HepG2 (cell line): Measurements from ENCODE around the gene MYOM1. TPM values are rescaled to one million over a fixed set of nuclear protein-coding genes. Genes with fewer than 3 reads are reported as not detected.

Experiments used
- ATAC-seq: fragments of 200-7000 bp; cut with Tn5 transposase; 3 replicates; pipeline ENCODE4 v1.9.1; 2020; ENCODE audit warnings: mild to moderate bottlenecking, moderate library complexity
- BruUV-seq: library from RNA; stranded (reverse); fragments of 400-500 nt; replicated peaks from 2 replicates; lab custom pipeline; 2021; lab: Mats Ljungman, UMichigan
- CTCF ChIA-PET: fragments of 300-600 bp; formaldehyde crosslinking; extraction: SDS; loops from one replicate; lab custom pipeline; 2021; ENCODE audit warnings: low total read pairs, inconsistent platforms, low intra/inter-chr PET ratio; lab: Yijun Ruan, JAX
- POLR2A ChIA-PET: fragments of 350-600 bp; sonication (Branson Sonifier 250); formaldehyde crosslinking; loops from one replicate; lab custom pipeline; 2020; ENCODE audit warnings: antibody characterized with exemption, inconsistent platforms; lab: Yijun Ruan, JAX
- DNase-seq: peaks from one replicate; pipeline ENCODE4 v3.0.0-alpha.2; 2015; ENCODE audit warnings: low spot score
- FAIRE-seq: peaks from 3 replicates; lab custom pipeline; 2011; peaks lifted over from hg19 to GRCh38; lab: Jason Lieb, UNC
- H2AFZ ChIP-seq: one replicate; pipeline ENCODE4 v1.6.1; 2011; ENCODE audit warnings: low read length, inconsistent platforms
- H3K27ac ChIP-seq: fragments of 300-600 bp; 3 replicates; pipeline ENCODE4 v1.8.0; 2011; ENCODE audit warnings: mixed run types, mild to moderate bottlenecking, mixed read lengths, low read length, inconsistent platforms; ENCODE audit not compliant: insufficient read depth; ENCODE audit errors: extremely low read length
- H3K27me3 ChIP-seq, 2 experiments: fragments of 200-600 bp in 1 of 2; 2 replicates in 1 of 2; 3 replicates in 1 of 2; pipeline versions ENCODE4 v1.6.0 to v1.8.0; 2011; ENCODE audit warnings: low read length in 2 of 2, mild to moderate bottlenecking in 2 of 2, moderate library complexity in 2 of 2, inconsistent platforms in 1 of 2; ENCODE audit not compliant: insufficient read depth in 2 of 2, control insufficient read depth in 1 of 2
- H3K36me3 ChIP-seq, 2 experiments: fragments of 200-600 bp in 1 of 2; replicated peaks in 1 of 2; 2 replicates in 1 of 2; 3 replicates in 1 of 2; pipeline versions ENCODE4 v1.5.1 to v1.8.0; 2011; ENCODE audit warnings: low read length in 2 of 2, inconsistent platforms in 1 of 2; ENCODE audit not compliant: insufficient read depth in 2 of 2, control insufficient read depth in 1 of 2
- H3K4me1 ChIP-seq: 2 replicates; pipeline ENCODE4 v1.5.1; 2012; ENCODE audit warnings: low read length, inconsistent platforms; ENCODE audit not compliant: insufficient read depth
- H3K4me2 ChIP-seq: 2 replicates; pipeline ENCODE4 v1.6.0; 2011; ENCODE audit warnings: low read depth, low read length, inconsistent platforms
- H3K4me3 ChIP-seq, 3 experiments: fragments of 200-600 bp in 1 of 3; sonication (generic), shearing (Covaris generic) in 1 of 3; replicated peaks in 1 of 3; 2 replicates each; pipeline ENCODE4 v1.5.1; 2011 to 2016; ENCODE audit warnings: low read length in 3 of 3, inconsistent platforms in 2 of 3, low read depth in 2 of 3, mild to moderate bottlenecking in 2 of 3, control low read depth in 1 of 3, mixed read lengths in 1 of 3; ENCODE audit not compliant: insufficient read depth in 1 of 3
- H3K79me2 ChIP-seq: one replicate; pipeline ENCODE4 v1.6.1; 2011; ENCODE audit warnings: low read length, inconsistent platforms; ENCODE audit not compliant: insufficient read depth
- H3K9ac ChIP-seq: 2 replicates; pipeline ENCODE4 v1.6.0; 2011; ENCODE audit warnings: mild to moderate bottlenecking, low read depth, low read length, inconsistent platforms; ENCODE audit not compliant: insufficient read depth
- H3K9me3 ChIP-seq: 2 replicates; pipeline ENCODE4 v1.5.1; 2012; ENCODE audit warnings: mild to moderate bottlenecking, low read length
- H4K20me1 ChIP-seq: 2 replicates; pipeline ENCODE4 v1.6.0; 2011; ENCODE audit warnings: inconsistent platforms, mild to moderate bottlenecking, low read length, moderate library complexity; ENCODE audit not compliant: insufficient read depth
- BRD4 ChIP-seq: sonication (generic); formaldehyde crosslinking; IDR thresholded peaks from 2 replicates; pipeline ENCODE4 v1.4.0; 2020; ENCODE audit warnings: missing genetic modification reagents
- CBFB ChIP-seq: sonication (generic); formaldehyde crosslinking; IDR thresholded peaks from 2 replicates; pipeline ENCODE4 v1.4.0; 2020; ENCODE audit warnings: missing genetic modification reagents
- FOSL2 ChIP-seq: sonication (generic); formaldehyde crosslinking; IDR thresholded peaks from 2 replicates; pipeline ENCODE4 v1.4.0; 2020; ENCODE audit warnings: missing genetic modification reagents
- GABPB1 ChIP-seq: IDR thresholded peaks from 2 replicates; pipeline ENCODE4 v1.6.1; 2016; ENCODE audit warnings: mild to moderate bottlenecking, missing genetic modification reagents, moderate library complexity, missing compliant biosample characterization
- HNF4G ChIP-seq, 2 experiments: sonication (generic) in 1 of 2; formaldehyde crosslinking in 1 of 2; IDR thresholded peaks; 2 replicates each; pipeline versions ENCODE4 v1.4.0 to v1.6.1; 2011 to 2020; ENCODE audit warnings: borderline replicate concordance in 2 of 2, low read depth in 2 of 2, mild to moderate bottlenecking in 2 of 2, low read length in 1 of 2, missing genetic modification reagents in 1 of 2, moderate library complexity in 1 of 2
- KDM1A ChIP-seq: IDR thresholded peaks from 2 replicates; pipeline ENCODE4 v1.6.1; 2016; ENCODE audit warnings: missing compliant biosample characterization
- POLR2AphosphoS2 ChIP-seq: IDR thresholded peaks from 2 replicates; pipeline ENCODE4 v1.6.1; 2011; ENCODE audit warnings: low read depth, low read length, improper control_type of control experiment
- SP4 ChIP-seq: sonication (generic); formaldehyde crosslinking; IDR thresholded peaks from 2 replicates; pipeline ENCODE4 v1.8.1; 2023; ENCODE audit warnings: mild to moderate bottlenecking, missing genetic modification reagents
- SRSF1 ChIP-seq: fragments of 200-400 bp; formaldehyde crosslinking; optimal IDR thresholded peaks from 2 replicates; pipeline ENCODE3; 2017; ENCODE audit warnings: mild to moderate bottlenecking, low read depth, low read length, moderate library complexity
- ZNF331 ChIP-seq: sonication (generic); formaldehyde crosslinking; IDR thresholded peaks from 2 replicates; pipeline ENCODE4 v1.4.0; 2020; ENCODE audit warnings: missing genetic modification reagents
- ZNF644 ChIP-seq: IDR thresholded peaks from 2 replicates; pipeline ENCODE4 v1.6.1; 2016; ENCODE audit warnings: low read depth
- ZNF737 ChIP-seq: sonication (generic); formaldehyde crosslinking; IDR thresholded peaks from 2 replicates; pipeline ENCODE4 v1.5.0; 2020; ENCODE audit warnings: missing genetic modification reagents, mild to moderate bottlenecking, borderline replicate concordance
- ZSCAN12 ChIP-seq: sonication (generic); formaldehyde crosslinking; IDR thresholded peaks from 2 replicates; pipeline ENCODE4 v1.9.0; 2021; ENCODE audit warnings: mild to moderate bottlenecking, missing genetic modification reagents
- WGBS: methylation state at CpG from one replicate; pipeline ENCODE4 v1.1.6; 2017; ENCODE audit warnings: low lambda C conversion rate; 5-methylcytosine and 5-hydroxymethylcytosine counted together
- in situ Hi-C: cut with HindIII; loops from 2 replicates; pipeline ENCODE4 v1.10.0; 2017; ENCODE audit warnings: low pct_unique_long_range_greater_than_20kb; ENCODE audit not compliant: extremely low pct_ligation_motif_present
- intact Hi-C: fragments of 100-400 bp; cut with micrococcal nuclease; formaldehyde crosslinking; loops from one replicate; pipeline ENCODE4 v1.10.0; 2022; ENCODE audit not compliant: unreplicated experiment
- polyA plus RNA-seq, 8 experiments: library from polyadenylated mRNA; depleted of rRNA in 3 of 8; stranded (reverse) in 7 of 8; unstranded in 1 of 8; fragments of >200 nt; fragmentation: Illumina TruSeq in 4 of 8; extraction: Trizol in 4 of 8; gene quantifications; 2 replicates each; pipeline versions ENCODE4 v1.2.1 to v1.2.3, GENCODE V29; 2011 to 2016; ENCODE audit warnings: low read depth in 4 of 8, missing spikeins in 1 of 8, mixed read lengths in 1 of 8; ENCODE audit not compliant: insufficient read depth in 1 of 8
- total RNA-seq, 5 experiments: library from RNA; depleted of rRNA; stranded (reverse); fragments of >200 nt; fragmentation: Illumina TruSeq; extraction: Trizol; gene quantifications; 2 replicates each; pipeline ENCODE4 v1.2.3, GENCODE V29; 2016; ENCODE audit warnings: low read depth in 1 of 5
- TF ChIP-seq, protein P1 (sequence below): sonication (generic); formaldehyde crosslinking; IDR thresholded peaks from 2 replicates; pipeline ENCODE4 v1.4.0; 2020; ENCODE audit warnings: missing genetic modification reagents, mild to moderate bottlenecking, borderline replicate concordance
- TF ChIP-seq, protein P2 (sequence below): sonication (generic); formaldehyde crosslinking; IDR thresholded peaks from 2 replicates; pipeline ENCODE4 v1.4.0; 2020; ENCODE audit warnings: missing genetic modification reagents
- TF ChIP-seq, protein P3 (sequence below): sonication (generic); formaldehyde crosslinking; IDR thresholded peaks from 2 replicates; pipeline ENCODE4 v1.4.0; 2020; ENCODE audit warnings: missing genetic modification reagents, borderline replicate concordance

Gene MYOM1
- total and polyA plus RNA-seq, 2 of the 13 experiments (the other 11 are each of a cell fraction or from before 2014, with no cell fraction given) = 0.46 to 0.98 TPM

DNA sequence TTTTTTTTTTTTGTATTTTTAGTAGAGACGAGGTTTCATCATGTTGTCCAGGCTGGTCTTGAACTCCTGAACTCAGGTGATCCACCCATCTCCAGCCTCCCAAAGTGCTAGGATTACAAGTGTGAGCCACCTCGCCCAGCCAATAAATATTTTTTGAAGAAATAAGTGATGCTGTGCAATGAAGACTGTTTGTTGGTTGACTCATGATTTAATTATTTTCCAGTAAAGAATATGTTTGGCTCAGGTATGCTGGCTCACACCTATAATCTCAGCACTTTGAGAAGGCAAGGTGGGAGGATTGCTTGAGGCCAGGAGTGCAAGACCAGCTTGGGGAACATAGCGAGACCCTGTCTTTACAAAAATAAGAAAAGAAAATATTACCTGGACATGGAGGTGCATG lies 165.0 kb downstream of the MYOM1 start (continued):
- TF ChIP-seq, protein P1, sequence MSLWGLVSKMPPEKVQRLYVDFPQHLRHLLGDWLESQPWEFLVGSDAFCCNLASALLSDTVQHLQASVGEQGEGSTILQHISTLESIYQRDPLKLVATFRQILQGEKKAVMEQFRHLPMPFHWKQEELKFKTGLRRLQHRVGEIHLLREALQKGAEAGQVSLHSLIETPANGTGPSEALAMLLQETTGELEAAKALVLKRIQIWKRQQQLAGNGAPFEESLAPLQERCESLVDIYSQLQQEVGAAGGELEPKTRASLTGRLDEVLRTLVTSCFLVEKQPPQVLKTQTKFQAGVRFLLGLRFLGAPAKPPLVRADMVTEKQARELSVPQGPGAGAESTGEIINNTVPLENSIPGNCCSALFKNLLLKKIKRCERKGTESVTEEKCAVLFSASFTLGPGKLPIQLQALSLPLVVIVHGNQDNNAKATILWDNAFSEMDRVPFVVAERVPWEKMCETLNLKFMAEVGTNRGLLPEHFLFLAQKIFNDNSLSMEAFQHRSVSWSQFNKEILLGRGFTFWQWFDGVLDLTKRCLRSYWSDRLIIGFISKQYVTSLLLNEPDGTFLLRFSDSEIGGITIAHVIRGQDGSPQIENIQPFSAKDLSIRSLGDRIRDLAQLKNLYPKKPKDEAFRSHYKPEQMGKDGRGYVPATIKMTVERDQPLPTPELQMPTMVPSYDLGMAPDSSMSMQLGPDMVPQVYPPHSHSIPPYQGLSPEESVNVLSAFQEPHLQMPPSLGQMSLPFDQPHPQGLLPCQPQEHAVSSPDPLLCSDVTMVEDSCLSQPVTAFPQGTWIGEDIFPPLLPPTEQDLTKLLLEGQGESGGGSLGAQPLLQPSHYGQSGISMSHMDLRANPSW (CRISPR knock-in tag) = no peak
- TF ChIP-seq, protein P2, sequence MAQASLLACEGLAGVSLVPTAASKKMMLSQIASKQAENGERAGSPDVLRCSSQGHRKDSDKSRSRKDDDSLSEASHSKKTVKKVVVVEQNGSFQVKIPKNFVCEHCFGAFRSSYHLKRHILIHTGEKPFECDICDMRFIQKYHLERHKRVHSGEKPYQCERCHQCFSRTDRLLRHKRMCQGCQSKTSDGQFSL = no peak
- TF ChIP-seq GABPB1 (CRISPR knock-in tag) = no peak
- no peak for TF ChIP-seq ZNF331 (CRISPR knock-in tag)
- no peak for TF ChIP-seq ZNF737
- TF ChIP-seq POLR2AphosphoS2 = no peak
- TF ChIP-seq BRD4 (CRISPR knock-in tag) = no peak
- TF ChIP-seq CBFB = no peak
- no peak for TF ChIP-seq SRSF1
- TF ChIP-seq ZNF644 (CRISPR knock-in tag) = no peak

DNA sequence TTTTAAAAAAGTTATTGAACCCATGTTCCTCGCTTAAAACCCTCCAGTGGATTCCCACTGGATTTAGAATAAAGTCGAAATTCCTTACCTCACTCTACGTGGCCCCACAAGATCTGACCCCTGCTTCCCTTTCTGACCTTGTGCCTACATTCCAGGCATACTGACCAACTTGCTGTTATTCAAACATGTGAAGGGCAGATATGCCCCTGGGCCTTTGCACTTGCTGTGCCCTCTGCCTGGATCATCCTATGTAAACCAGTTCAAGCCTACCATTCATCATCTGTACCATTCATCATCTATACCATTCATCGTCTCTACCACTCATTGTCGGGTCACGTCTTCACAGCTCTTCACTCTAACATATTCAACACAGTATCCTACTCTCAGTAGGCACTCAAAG lies 165.6 kb downstream of the MYOM1 start:
- H3K4me2 ChIP-seq = no peak overlapping the region
- POLR2A ChIA-PET = interaction anchor here (1.4 kb wide), 1 partner anchor 69 kb away, joined by 3 read pairs; no protein-coding TSS in a partner anchor
- WGBS = 94% methylated on average over 6 of the region's 6 CpGs
- ATAC-seq (no peak), FAIRE-seq (no peak), DNase-seq (no peak)
- peaks cover 96% of the 10 kb centered on the region for H3K4me1 ChIP-seq
- CTCF ChIA-PET = no interaction called here
- in situ Hi-C loops (loop anchor here (25.0 kb wide), 1 partner anchor 408 kb away; the partner anchor contains the start of gene TGIF1), intact Hi-C loops (no loop called here)
- no peaks in the 10 kb centered on the region for H3K79me2 ChIP-seq
- no peaks in the 10 kb centered on the region for H3K27me3 ChIP-seq
- H3K9me3 ChIP-seq = no peaks in the 10 kb centered on the region
- H3K9ac ChIP-seq = no peak overlapping the region
- no peaks in the 10 kb centered on the region for H4K20me1 ChIP-seq
- H3K27ac ChIP-seq = no peak overlapping the region
- no TSS peak for BruUV-seq
- no peak overlapping the region for H3K4me3 ChIP-seq
- H3K36me3 ChIP-seq = no peaks in the 10 kb centered on the region
- no peak overlapping the region for H2AFZ ChIP-seq
- peak; percentile 75; the same call in 1 of the 2 replicates for TF ChIP-seq KDM1A (CRISPR knock-in tag)
- TF ChIP-seq FOSL2 (CRISPR knock-in tag) = no peak
- TF ChIP-seq SP4 (CRISPR knock-in tag) = no peak
- TF ChIP-seq HNF4G (IDR thresholded peaks at IDR 0.05; ENCODE audit: borderline replicate concordance, low read depth, low read length) = no peak
- TF ChIP-seq HNF4G (CRISPR knock-in tag; IDR thresholded peaks at IDR 0.05; ENCODE audit: borderline replicate concordance, low read depth) = no peak
- TF ChIP-seq, protein P3, sequence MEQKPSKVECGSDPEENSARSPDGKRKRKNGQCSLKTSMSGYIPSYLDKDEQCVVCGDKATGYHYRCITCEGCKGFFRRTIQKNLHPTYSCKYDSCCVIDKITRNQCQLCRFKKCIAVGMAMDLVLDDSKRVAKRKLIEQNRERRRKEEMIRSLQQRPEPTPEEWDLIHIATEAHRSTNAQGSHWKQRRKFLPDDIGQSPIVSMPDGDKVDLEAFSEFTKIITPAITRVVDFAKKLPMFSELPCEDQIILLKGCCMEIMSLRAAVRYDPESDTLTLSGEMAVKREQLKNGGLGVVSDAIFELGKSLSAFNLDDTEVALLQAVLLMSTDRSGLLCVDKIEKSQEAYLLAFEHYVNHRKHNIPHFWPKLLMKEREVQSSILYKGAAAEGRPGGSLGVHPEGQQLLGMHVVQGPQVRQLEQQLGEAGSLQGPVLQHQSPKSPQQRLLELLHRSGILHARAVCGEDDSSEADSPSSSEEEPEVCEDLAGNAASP (CRISPR knock-in tag) = no peak
- no peak for TF ChIP-seq SRSF1
- no peak for TF ChIP-seq ZSCAN12 (CRISPR knock-in tag)
